Bronchial epithelial cell (primary cell): Measurements from ENCODE around the gene HBG1. TPM values are rescaled to one million over a fixed set of nuclear protein-coding genes. Genes with fewer than 3 reads are reported as not detected.
A peak's percentile ranks its signal among the peaks of the same experiment; 100 is the strongest.

Experiments
- DNase-seq: peaks from one replicate; pipeline ENCODE4 v3.0.0-alpha.2; 2010; ENCODE audit warnings: low read depth
- FAIRE-seq: peaks from 2 replicates; lab custom pipeline; 2011; peaks lifted over from hg19 to GRCh38; lab: Jason Lieb, UNC
- H3K27me3 ChIP-seq: 2 replicates; pipeline ENCODE4 v1.5.1; 2011; ENCODE audit warnings: low read length; ENCODE audit not compliant: control insufficient read depth, insufficient read depth
- H3K36me3 ChIP-seq: 2 replicates; pipeline ENCODE4 v1.5.1; 2011; ENCODE audit warnings: low read length; ENCODE audit not compliant: control insufficient read depth, insufficient read depth
- H3K4me3 ChIP-seq: 2 replicates; pipeline ENCODE4 v1.5.1; 2011; ENCODE audit warnings: mild to moderate bottlenecking, low read depth, low read length, control low read depth
- CTCF ChIP-seq: IDR thresholded peaks from 2 replicates; pipeline ENCODE4 v1.5.1; 2011; ENCODE audit warnings: mild to moderate bottlenecking, moderate library complexity, low read length, control low read depth, inconsistent platforms; ENCODE audit not compliant: insufficient read depth, severe bottlenecking
- total RNA-seq: library from RNA; depleted of rRNA; stranded (reverse); fragments of >200 nt; gene quantifications from 2 replicates; pipeline ENCODE4 v1.2.1, GENCODE V29; 2014

The HBG1 gene
- total RNA-seq, 1 donor from 2014 or later = not detected

- FAIRE-seq (no peak), DNase-seq (no peak)
- no peaks in the 10 kb centered on the region for H3K27me3 ChIP-seq
- TF ChIP-seq CTCF = no peak
- H3K4me3 ChIP-seq = no peak overlapping the region
- no peaks in the 10 kb centered on the region for H3K36me3 ChIP-seq
Measured at GRCh38 chr11:5274395-5274794, 24.7 kb upstream of the HBG1 start.

- TF ChIP-seq CTCF = no peak
- H3K36me3 ChIP-seq = no peaks in the 10 kb centered on the region
- no peak overlapping the region for H3K4me3 ChIP-seq
- H3K27me3 ChIP-seq = no peaks in the 10 kb centered on the region
- FAIRE-seq = no peak
- DNase-seq = no peak
Measured at GRCh38 chr11:5272395-5273017, 22.8 kb upstream of the HBG1 start.

GRCh38 chr11:5269715-5270147 lies 20.1 kb upstream of the HBG1 start, which contains the start of gene HBE1:
Gene HBE1 (minus strand): TSS chr11:5269945. CDS start chr11:5269890, 55 bp downstream.
- DNase-seq (no peak), FAIRE-seq (peak; percentile 87)
- no peak within 1 kb of the TSS for H3K4me3 ChIP-seq
- no peaks in the 10 kb centered on the region for H3K36me3 ChIP-seq
- no peaks in the 10 kb centered on the region for H3K27me3 ChIP-seq
- no peak for TF ChIP-seq CTCF

- no peaks in the 10 kb centered on the region for H3K36me3 ChIP-seq
- no peak for DNase-seq
- no peak overlapping the region for H3K4me3 ChIP-seq
- no peak for TF ChIP-seq CTCF
- FAIRE-seq = no peak
- no peaks in the 10 kb centered on the region for H3K27me3 ChIP-seq
Measured at GRCh38 chr11:5267033-5267563, 17.4 kb upstream of the HBG1 start.

GRCh38 chr11:5266609-5267008 lies 17.0 kb upstream of the HBG1 start:
- Histone ChIP-seq H3K27me3 (no peaks in the 10 kb centered on the region), H3K36me3 (no peaks in the 10 kb centered on the region), H3K4me3 (no peak overlapping the region)
- no peak for DNase-seq
- no peak for TF ChIP-seq CTCF
- no peak for FAIRE-seq
